ENCODE results near the gene REG4.
"Not testable (repeated sequence)": the region's sequence is repeated elsewhere in the genome, so short reads cannot be mapped to it uniquely, and the experiment has no call there.

The REG4 gene

DNA sequence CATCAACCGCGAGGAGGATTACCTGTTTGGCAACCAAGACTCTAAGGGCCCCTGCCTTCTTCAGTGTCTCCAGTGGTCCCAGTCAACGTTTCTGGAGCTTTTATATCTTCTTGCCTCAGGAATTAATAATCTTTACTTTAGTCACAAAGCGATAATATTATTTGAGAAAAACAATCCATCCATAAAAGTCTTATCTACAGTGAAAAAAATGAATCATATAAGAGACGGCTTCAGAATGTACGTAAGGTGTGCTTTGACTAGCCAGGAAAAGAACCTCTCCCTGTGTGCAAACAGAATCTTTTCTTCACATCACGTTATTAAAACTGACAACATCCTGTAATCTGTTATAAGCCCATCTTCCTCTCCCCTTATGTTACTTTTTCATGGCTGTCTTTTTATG lies at the start of gene REG4:
Gene REG4, minus strand, starts transcription at position 74 of the 400 bp plus-strand sequence. CDS start 2,691 bp downstream, outside the sequence.
- DNase-seq (ENCODE audit: low spot score), result no peak

DNA sequence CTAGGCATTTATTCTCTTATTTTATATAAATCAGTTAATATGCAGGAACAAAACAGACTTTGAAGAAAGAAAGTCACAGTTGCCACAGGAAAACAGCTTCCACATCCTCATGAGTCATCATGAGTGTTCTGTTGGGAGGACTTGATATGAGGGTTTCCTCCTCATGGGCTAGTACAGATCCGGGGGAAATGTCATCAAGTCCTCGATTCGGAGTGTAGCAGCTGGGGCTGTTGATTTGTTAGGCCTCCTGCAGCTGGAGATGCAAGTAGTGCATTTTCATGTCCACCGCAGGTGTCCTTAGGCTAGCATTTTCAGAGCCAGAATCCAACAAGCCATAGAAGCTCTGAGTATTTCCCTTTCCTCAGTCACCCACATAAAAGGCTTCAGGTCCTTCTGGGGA lies 48.4 kb upstream of the REG4 start:
- peak; percentile 76 for DNase-seq (ENCODE audit: low spot score)

DNA sequence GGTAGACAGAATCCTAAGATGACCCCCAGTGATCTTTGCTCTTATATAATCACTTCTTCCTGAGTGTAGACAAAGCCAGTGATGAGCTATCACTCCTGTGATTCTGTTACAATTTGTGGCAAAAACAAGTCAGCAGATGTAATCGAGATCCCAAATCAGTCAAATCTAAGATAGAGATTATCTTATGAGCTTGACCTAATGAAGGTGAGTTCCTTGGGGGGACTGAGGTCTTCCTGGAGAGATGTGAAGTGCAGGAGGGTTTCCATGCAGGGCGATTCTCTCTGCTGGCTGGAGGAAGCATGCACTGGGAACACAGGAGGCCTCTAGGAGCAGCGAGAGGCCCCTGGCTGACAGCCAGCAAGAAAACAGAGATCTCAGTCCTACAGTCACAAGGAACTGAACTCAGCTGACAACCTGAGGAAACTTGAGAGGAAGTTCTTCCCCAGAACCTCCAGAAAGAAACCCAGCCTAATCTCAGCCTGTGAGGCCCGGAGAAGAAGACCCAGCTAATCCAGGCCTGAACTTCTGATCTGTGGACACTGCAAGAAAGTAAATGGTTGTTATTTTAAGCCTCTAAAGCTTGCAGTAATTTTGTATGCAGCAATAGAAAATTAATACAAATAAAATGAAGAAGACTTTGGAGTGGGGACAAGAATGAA lies 47.4 kb upstream of the REG4 start:
- not testable (repeated sequence) for DNase-seq (ENCODE audit: low spot score)

DNA sequence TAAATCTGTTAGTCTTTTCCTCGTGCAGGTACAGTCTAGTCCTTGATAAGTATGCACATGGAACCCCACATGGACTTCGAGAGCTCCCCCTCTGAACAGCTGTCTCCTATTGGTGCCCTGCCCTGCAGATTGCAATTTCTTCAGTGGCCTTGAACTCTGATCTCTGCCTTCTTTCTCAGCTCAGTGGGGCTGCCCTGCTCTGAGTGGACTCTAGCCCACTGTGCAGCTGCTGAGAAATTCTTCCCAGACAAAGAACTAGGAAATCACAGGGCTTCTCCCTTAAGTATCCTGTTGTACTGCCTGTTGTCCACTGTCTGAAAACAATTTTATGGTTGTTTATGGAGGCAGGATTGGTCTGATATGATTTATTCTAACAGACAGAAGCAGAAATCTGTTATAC lies 46.9 kb upstream of the REG4 start:
- DNase-seq (ENCODE audit: low spot score), result no peak

DNA sequence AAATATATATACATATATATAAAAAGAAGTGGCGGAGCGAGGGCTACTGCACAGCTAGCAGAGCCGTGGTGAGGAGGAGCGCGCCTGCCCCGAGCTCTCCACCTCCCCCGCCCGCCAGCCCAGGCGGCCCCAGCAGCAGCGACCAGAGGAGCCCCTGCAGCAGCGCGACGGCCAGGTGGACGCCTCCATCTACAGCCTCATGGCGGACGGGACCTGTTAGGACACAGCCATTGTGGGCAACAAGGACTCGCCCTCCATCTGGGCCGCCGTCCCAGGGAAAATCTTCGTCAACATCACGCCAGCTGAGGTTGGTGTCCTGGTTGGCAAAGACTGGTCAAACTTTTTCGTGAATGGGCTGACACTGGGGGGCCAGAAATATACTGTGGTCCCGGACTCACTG lies 41.9 kb upstream of the REG4 start:
- DNase-seq (ENCODE audit: low spot score), result no peak

DNA sequence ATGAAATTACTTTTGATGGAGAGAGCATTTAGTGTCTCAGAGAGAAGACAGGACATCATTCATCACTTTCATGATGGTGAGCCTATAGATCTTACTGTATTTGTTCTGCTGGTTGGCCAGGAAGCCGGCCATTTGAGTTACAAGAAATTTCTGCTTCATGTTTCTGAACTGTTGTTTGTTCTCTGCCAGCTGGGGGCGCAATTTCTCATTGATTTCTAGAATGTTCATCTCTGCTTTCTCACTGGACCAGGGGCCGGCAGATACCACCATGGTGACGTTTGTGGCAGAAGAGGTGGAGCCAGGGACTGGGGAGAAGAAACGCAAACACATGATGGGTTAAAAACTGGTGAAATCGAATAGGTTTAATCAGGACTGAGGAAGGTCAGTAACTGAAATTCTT lies 32.9 kb upstream of the REG4 start:
- not testable (repeated sequence) for DNase-seq (ENCODE audit: low spot score)

DNA sequence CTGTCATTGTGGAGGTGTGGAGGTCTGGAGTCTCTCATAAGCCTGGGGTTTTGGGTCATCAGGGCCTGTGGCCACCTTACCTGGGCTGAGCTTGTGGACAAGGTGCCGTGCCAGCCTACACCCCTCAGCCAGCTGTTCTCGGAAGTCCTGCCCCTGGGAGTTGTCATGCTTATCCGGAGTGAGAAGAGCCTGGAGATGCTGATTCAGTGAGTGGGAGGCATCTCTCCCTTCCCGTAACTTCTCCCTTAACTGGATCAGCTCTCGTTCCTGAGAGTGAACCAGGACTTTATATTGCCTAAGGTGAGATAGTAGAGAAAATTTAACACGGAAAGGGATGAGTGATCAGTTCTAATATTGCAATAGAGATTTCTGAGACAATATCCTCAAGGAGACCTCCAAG lies 30.0 kb upstream of the REG4 start:
- DNase-seq (ENCODE audit: low spot score), result no peak

DNA sequence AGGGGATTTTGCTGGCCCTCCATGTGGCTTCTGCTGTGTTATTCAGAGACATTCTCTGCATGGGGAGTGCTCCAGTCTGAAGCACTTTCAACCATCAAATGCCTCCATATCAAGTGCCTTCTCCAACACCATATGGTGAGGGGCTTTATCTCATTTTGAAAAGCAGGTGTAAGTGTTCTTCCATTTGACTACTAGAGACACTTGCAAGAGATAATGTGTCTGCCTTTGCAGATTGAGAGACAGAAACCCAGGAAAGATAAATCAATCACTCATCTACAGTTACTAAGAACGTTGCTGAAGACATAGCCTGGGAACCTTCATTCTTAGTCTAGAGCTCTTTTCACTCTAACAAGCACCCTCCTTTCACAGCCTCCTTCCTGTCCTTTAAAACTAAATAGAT lies 29.5 kb upstream of the REG4 start:
- DNase-seq (ENCODE audit: low spot score), result no peak

DNA sequence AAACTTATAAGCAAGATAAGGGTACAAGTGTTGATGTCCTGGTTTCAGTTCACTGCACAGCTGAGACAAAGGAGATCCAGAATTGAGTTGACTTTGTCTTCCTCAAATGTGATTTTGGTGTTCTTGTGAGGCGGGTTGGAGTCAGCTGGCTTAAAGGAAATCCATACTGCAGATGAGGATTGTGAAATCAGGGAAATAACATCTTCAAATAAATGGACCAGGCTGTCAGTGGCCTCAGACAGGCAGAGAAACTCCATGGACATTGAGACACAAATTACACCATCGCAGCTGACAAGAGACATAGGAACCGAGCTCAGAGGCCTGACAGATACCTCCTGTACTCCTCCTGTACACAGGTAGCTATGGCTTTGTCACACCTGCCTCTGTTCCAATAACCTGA lies 27.0 kb upstream of the REG4 start:
- DNase-seq (ENCODE audit: low spot score), result no peak

DNA sequence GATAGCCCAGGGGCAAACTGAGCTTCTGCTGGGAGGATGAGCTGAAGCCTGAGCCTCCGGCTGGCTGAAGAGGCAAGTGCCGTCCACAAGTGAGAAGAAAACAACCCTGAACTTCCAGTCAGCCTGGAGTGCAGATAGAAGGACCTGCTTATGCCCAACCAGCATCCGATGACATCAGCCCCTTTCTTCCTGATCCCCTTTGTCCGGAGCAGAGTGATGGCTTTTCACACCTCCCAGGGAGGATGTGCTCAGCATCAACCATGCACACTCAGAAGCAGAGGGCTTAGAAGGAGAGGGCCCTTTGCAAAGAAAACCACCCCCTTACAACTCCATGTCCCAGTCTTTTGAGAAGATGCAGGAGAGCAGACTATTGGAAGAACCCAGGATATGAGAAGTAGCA lies 23.7 kb upstream of the REG4 start:
- no peak for DNase-seq (ENCODE audit: low spot score)

DNA sequence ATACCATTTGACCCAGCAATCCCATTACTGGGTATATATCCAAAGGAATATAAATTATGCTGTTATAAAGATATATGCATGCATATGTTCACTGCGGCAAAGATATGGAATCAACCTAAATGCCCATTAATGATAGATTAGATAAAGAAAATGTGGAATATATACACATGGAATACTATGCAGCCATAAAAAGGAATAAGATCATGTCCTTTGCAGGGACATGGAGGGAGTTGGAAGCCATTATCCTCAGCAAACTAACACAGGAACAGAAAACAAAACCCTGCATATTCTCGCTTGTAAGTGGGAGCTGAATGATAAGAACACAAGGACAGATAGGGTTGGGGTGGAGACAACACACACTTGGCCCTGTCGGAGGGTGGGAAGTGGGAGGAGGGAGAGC lies 19.8 kb upstream of the REG4 start:
- DNase-seq (ENCODE audit: low spot score), result no peak

DNA sequence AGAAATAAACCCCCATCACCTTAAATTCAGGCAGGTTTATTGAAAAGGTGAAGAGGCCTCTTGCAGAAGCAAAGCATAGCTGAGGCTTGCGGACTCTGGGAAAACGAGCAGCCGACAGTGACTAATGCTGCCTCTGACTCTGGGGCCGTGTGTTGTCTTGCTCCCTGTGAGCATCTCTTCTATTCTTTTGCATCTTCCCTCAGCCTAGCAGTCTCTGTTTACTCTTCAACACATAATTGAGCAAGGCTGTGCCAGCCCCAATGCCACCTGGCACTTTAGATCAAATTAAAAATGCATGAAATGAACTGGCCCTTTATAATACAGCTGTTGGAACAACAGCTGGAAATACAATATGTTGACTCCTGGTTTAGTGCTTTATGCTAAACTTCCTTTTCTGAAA lies 18.4 kb upstream of the REG4 start:
- DNase-seq (ENCODE audit: low spot score), result no peak

DNA sequence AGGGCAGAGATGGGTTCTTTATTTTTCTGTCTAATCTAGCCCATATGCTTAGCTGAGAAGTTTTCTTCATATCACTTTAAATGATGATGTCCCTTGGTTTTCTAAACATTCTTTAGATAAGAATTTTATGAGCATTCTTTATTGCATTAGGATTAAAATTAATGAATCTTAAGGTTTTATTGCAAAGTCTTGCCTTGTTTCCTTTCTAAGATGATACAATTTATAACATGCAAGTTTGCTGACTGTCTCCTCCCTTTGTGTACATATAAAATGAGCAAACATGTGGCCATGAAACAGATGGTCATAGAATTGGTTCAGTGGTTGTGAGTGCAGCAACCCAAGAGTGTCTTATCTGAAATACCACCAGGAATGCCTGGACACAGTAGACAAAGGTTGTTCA lies 17.7 kb upstream of the REG4 start:
- DNase-seq (ENCODE audit: low spot score), result not testable (repeated sequence)

DNA sequence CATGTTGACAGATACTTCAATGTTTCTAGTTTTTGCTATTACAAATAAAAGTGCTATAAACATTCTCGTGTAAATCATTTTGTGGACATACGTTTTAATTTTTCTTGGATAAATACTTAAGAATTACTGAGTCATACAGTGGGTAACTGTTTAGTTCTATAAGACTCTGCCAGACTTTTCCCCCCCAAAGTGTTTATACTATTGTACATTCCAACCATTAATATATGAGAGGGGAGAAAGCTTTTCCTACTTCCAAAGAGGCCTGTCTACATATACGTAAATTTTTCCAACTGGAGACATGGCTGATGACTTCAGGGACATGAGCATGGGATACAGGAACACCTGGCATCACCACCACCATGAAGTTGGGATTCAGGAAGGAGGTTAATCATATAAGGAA lies 17.0 kb upstream of the REG4 start:
- DNase-seq (ENCODE audit: low spot score), result no peak

DNA sequence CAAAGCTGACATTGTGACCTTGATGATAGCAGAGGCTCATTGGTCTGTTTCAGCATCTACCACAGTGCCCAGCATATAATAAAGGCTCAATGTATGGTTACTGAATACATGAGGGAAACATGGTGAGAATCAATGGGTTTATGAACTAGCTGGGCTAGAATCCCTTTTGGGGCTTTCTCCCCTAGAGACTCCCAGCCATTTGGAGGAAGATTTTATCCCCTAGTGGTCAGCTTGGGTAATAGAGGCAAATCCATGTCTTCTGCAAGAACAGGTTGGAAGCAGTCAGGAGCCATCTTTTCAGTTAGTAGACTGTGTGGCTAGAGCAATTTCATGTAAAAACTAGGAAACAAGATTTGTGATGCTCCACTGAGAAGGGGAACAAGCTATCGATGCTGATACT lies 15.8 kb upstream of the REG4 start:
- no peak for DNase-seq (ENCODE audit: low spot score)

DNA sequence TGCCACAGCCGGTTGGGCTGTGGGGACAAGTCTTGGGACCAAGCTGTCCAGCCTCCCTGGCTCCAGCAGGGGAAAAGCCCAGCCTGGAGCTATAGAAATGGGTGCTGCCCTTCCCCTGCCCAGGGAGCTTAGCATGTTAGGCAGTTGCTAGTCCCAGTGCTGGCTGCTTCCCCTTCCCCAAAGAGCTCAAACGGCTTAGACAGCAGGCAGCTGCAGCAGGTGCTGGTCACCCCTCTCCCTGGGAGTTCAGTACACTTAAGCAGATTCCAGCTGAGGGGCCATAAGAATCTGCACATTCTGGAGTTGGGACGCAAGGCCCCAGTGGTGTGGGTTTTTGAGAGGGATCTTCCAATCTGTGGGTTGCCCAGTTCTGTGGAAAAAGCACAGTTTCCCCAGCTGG lies 11.1 kb upstream of the REG4 start:
- DNase-seq (ENCODE audit: low spot score), result no peak

DNA sequence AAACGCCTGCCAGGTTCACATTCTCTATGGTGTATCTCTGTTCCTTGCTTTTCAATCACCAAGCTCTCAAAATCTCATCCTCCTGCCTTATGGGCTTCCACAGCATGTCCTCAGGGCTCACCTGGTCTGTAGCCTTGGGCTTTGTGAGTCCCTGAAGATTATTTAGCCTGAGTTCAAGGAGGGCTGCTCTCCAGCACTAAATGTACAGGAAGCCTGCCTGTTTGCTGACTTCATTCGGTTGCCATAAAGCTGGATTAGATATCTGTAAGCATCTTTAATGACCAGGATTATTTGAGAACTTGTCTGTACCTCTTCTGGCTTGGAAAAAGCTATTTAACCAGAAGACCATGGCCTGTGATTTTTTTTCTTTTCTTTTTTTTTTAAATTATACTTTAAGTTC lies 6.9 kb upstream of the REG4 start:
- no peak for DNase-seq (ENCODE audit: low spot score)

DNA sequence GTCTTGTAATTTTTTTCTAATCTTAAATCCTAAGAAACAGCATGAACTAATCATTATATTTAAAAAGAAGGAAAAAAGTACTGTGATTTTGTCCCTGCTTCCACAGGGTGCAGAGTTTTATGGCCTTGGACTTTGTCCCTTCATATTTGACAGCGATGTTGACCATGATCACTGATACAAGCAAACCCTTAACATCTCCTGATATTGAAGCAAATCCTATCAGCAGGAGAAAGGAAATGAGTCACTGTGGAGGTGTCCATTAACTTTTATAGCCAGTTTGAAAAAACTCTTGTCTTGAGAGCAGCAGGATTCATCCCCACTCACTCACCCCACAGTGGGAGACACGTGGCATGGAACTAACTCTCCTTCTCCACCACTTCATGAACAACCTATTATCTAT lies 5.1 kb upstream of the REG4 start:
- DNase-seq (ENCODE audit: low spot score), result no peak

DNA sequence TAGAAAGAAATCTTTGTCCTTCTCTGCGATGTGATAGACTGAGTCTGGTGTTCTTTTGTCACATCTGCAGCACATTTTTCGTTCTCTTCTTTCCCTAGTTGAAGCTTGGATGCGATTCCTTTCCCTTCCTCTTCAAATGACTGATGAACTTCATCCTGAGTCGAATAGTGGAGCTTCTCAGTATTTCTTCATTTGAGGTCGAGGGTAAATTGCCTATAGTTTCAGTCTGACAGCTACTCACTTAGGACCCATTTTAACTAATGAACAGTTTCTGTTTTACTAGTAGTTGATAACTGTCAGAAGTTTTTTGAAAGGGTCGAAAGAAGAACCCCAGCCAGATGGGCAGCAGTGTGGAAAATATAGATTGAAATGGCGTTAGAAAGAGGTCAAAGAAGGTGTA lies 4.7 kb upstream of the REG4 start:
- DNase-seq (ENCODE audit: low spot score), result no peak

DNA sequence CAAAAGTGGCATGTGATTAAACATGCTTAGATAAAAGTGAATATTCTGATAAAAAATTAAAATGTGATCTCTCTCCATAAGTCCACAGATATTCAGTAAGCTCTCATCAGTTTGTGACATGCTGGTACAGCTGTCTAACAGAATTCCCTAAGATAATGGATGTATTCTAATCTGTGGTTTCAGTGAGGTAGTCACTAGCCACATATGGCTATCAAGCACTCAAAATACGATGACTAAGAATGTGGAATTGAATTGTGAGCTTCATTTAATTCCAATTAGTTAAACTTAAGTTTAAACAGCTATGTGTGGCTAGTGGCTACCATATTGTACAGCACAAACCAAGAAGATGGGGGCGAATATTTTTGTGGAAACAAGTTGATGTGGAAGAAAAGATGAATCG lies 4.1 kb upstream of the REG4 start:
- DNase-seq (ENCODE audit: low spot score), result no peak

DNA sequence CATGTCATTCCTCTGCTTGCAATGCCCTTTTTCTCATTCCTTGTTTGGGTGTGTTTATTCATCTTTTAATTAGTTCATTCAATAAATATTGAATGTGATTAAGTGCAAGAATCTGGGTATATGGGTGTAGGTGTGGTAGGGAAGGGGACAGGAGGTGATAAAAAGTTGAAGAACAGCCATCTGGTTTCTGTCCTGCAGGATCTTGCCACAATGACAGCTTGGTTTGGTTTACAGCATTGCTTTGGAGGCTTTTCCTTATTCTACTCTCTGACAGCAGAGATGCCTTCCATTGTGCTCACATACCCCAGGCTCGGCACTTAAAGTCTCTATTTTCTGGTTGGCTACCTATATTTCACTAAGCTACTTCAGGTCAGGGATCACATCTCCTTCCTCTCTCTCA lies 3.0 kb upstream of the REG4 start:
- DNase-seq (ENCODE audit: low spot score), result no peak

DNA sequence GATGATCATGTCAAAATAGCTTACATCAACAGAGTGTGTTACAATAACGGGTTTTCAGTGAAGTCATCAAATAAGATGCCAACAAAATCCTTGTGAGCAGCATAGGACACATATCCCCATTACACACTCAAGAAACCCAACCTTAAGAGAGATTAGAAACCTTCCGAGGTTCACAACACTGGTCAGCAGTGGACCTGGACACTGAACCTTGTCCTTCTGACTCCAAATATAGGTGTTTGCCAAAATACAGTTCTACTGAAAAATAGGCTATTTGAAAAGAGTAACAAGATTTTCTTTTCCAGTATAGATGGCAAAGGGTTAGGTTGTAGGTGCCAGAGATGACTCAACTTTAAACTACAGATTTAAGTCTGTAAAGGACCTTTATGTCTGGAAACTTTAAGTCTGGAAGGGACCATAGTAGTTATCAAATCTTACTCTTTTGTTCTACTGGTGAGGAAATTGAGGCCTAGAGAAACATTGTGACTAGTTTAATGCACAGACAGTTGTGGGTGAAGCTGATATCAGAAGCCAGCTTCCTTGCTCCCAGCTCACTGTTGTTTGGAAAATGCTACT lies 811 bp upstream of the REG4 start:
- no peak for DNase-seq (ENCODE audit: low spot score)

DNA sequence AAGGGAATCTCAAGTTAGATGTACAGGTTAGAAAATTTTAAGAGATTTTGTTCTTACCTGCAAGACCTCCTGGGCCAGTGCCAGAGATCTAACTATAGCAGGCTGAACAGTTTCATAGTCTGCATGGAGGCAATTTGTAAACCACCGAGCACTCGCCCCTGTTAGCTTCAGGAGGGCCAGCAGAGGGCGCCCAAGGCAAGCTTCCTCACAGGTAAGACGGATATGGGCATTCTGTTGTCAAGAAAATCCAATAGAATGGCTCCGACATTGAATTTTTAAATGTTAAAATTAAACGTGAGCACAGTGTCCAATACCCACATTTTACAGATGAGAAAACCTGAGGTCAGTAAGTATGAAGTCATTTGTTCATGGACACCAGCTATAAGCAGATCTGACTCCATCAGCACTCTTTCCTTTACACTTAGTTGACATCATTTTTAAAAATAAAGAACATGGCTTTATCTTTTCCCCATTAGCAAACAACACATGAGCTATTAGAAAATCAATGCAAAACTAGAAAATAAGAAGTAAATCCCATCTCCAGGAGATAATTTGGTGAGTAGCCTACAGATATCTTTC lies 2.2 kb downstream of the REG4 start:
- peak; percentile 81 for DNase-seq (ENCODE audit: low spot score)

DNA sequence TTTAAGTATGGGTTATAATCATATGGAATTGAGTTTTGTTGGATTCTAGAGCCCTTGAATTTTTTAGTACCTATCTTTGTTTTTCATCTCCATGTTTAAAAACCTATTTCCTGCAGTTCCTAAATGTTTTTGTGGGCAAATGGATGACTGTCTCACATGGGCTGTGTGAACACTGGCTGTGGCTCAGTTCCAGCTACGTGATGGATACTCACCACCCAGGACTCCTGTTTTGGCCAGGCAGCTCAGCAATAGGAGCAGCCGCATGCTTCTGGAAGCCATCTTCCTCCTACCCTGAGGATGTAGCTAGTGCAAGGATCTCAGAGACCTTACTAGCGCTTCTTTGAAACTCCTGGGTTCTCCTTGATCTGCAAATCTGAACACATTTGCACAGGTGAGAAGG lies 2.8 kb downstream of the REG4 start:
- DNase-seq (ENCODE audit: low spot score), result no peak

Data from GM03348 (cell line).